Panc1 (cell line): ENCODE results near the gene SPTSSA. TPM values are rescaled to one million over a fixed set of nuclear protein-coding genes. Genes with fewer than 3 reads are reported as not detected.

ENCODE experiments used
- ATAC-seq: fragments of 200-7000 bp; cut with Tn5 transposase; 2 replicates; pipeline ENCODE4 v1.9.1; 2020; ENCODE audit warnings: mild to moderate bottlenecking, moderate library complexity
- BruUV-seq: library from RNA; stranded (reverse); fragments of 400-500 nt; replicated peaks from 2 replicates; lab custom pipeline; 2021; lab: Mats Ljungman, UMichigan
- CTCF ChIA-PET: fragments of 300-600 bp; sonication (Branson Sonifier 250); formaldehyde crosslinking; loops from one replicate; lab custom pipeline; 2022; ENCODE audit warnings: antibody characterized with exemption; lab: Charles Lee
- POLR2A ChIA-PET: fragments of 300-600 bp; sonication (Branson Sonifier 250); formaldehyde crosslinking; loops from one replicate; lab custom pipeline; 2022; ENCODE audit warnings: antibody characterized with exemption; lab: Charles Lee
- DNase-seq: peaks from one replicate; pipeline ENCODE4 v3.0.0-alpha.2; 2010; ENCODE audit warnings: low read depth, low spot score
- H3K27ac ChIP-seq: 2 replicates; pipeline ENCODE4 v1.5.1; 2011; ENCODE audit warnings: mild to moderate bottlenecking, low read length, inconsistent platforms
- H3K27me3 ChIP-seq: fragments of 200-500 bp; sonication (Bioruptor generic); 2 replicates; pipeline ENCODE4 v1.6.0; 2014; ENCODE audit warnings: low read length, inconsistent platforms; ENCODE audit not compliant: control insufficient read depth, insufficient read depth
- H3K36me3 ChIP-seq: fragments of 200-500 bp; sonication (Bioruptor generic); 2 replicates; pipeline ENCODE4 v1.5.1; 2014; ENCODE audit warnings: inconsistent platforms, mild to moderate bottlenecking, low read length, moderate library complexity; ENCODE audit not compliant: control insufficient read depth, insufficient read depth
- H3K4me1 ChIP-seq: 2 replicates; pipeline ENCODE4 v1.5.1; 2011; ENCODE audit warnings: inconsistent platforms, mild to moderate bottlenecking, low read length, moderate library complexity; ENCODE audit not compliant: control insufficient read depth, insufficient read depth
- H3K4me3 ChIP-seq, 2 experiments: 2 replicates each; pipeline ENCODE4 v1.5.1; 2011 to 2012; ENCODE audit warnings: low read depth in 2 of 2, low read length in 2 of 2, mild to moderate bottlenecking in 2 of 2, inconsistent platforms in 1 of 2, moderate library complexity in 1 of 2
- H3K9me3 ChIP-seq: fragments of 200-500 bp; sonication (Bioruptor generic); 2 replicates; pipeline ENCODE4 v1.5.1; 2014; ENCODE audit warnings: low read depth, mild to moderate bottlenecking, inconsistent platforms, low read length, moderate library complexity; ENCODE audit not compliant: control insufficient read depth, insufficient read depth
- CTCF ChIP-seq: fragments of 450-650 bp; IDR thresholded peaks from 2 replicates; pipeline ENCODE4 v1.5.1; 2017; ENCODE audit warnings: mild to moderate bottlenecking
- POLR2AphosphoS5 ChIP-seq: IDR thresholded peaks from 2 replicates; pipeline ENCODE4 v1.6.1; 2012; ENCODE audit warnings: mild to moderate bottlenecking, low read depth, low read length, moderate library complexity
- REST ChIP-seq, 2 experiments: IDR thresholded peaks; 2 replicates each; pipeline ENCODE4 v1.6.1; 2011 to 2012; ENCODE audit warnings: low read depth in 2 of 2, control low read depth in 1 of 2, low read length in 1 of 2, mild to moderate bottlenecking in 1 of 2, moderate library complexity in 1 of 2; ENCODE audit not compliant: insufficient read depth in 1 of 2
- SIN3A ChIP-seq: IDR thresholded peaks from 2 replicates; pipeline ENCODE4 v1.6.1; 2012; ENCODE audit warnings: low read depth, mild to moderate bottlenecking, low read length, moderate library complexity, borderline replicate concordance; ENCODE audit not compliant: insufficient read depth
- TCF7L2 ChIP-seq: IDR thresholded peaks from 2 replicates; pipeline ENCODE4 v1.6.1; 2011; ENCODE audit warnings: mild to moderate bottlenecking, low read depth, low read length, inconsistent platforms
- in situ Hi-C: cut with HindIII; loops from 2 replicates; pipeline ENCODE4 v1.10.0; 2016; ENCODE audit warnings: low sequenced_read_pairs, low pct_unique_long_range_greater_than_20kb
- intact Hi-C: fragments of 100-400 bp; cut with micrococcal nuclease; formaldehyde crosslinking; loops from one replicate; pipeline ENCODE4 v1.10.0; 2022; ENCODE audit not compliant: unreplicated experiment
- total RNA-seq: library from RNA; stranded (reverse); gene quantifications from one replicate; pipeline ENCODE4 v1.2.1, GENCODE V29; 2021; ENCODE audit not compliant: unreplicated experiment

SPTSSA gene
- total RNA-seq, 1 experiment from 2014 or later = 15.6 TPM

- ChIA-PET CTCF (no interaction called here), POLR2A (no interaction called here)
- H3K4me1 ChIP-seq = no peaks in the 10 kb centered on the region
- in situ Hi-C loops = no loop called here
- no peaks in the 10 kb centered on the region for H3K9me3 ChIP-seq
- H3K4me3 ChIP-seq = no peak overlapping the region
- H3K27me3 ChIP-seq = no peaks in the 10 kb centered on the region
- TF ChIP-seq REST (IDR thresholded peaks at IDR 0.05; ENCODE audit: insufficient read depth in 1 of 2, low read depth in 2 of 2, low read length in 1 of 2) (no peak), POLR2AphosphoS5 (no peak), SIN3A (no peak), CTCF (no peak), TCF7L2 (no peak)
- no TSS peak for BruUV-seq
- H3K36me3 ChIP-seq = no peaks in the 10 kb centered on the region
- intact Hi-C loops = no loop called here
- DNase-seq = no peak
- no peak for ATAC-seq
- H3K27ac ChIP-seq = no peak overlapping the region
These were observed 58.4 kb downstream of the SPTSSA start for GRCh38 chr14:34403646-34404045.

- CTCF ChIA-PET = no interaction called here
- in situ Hi-C loops = no loop called here
These were observed 64.0 kb downstream of the SPTSSA start for GRCh38 chr14:34398024-34398423.

More at GRCh38 chr14:34398024-34398423, 64.0 kb downstream of the SPTSSA start:
- H3K4me3 ChIP-seq = no peak overlapping the region
- no TSS peak for BruUV-seq
- no peaks in the 10 kb centered on the region for H3K9me3 ChIP-seq
- ATAC-seq = no peak
- POLR2A ChIA-PET = no interaction called here
- H3K27ac ChIP-seq = no peak overlapping the region
- intact Hi-C loops = no loop called here
- DNase-seq = no peak
- H3K27me3 ChIP-seq = no peaks in the 10 kb centered on the region
- no peaks in the 10 kb centered on the region for H3K4me1 ChIP-seq
- H3K36me3 ChIP-seq = no peaks in the 10 kb centered on the region
- TF ChIP-seq TCF7L2 (no peak), REST (IDR thresholded peaks at IDR 0.05; ENCODE audit: insufficient read depth in 1 of 2, low read depth in 2 of 2, low read length in 1 of 2) (peak in 1 of 2 experiments; percentile 79; a peak in 2 of 4 replicates)
